Measurements from ENCODE around the gene SRP72. TPM values are rescaled to one million over a fixed set of nuclear protein-coding genes. Genes with fewer than 3 reads are reported as not detected.

Gene SRP72
- total RNA-seq, 2 donors from 2014 or later: 39.4 to 75.8 TPM

DNA sequence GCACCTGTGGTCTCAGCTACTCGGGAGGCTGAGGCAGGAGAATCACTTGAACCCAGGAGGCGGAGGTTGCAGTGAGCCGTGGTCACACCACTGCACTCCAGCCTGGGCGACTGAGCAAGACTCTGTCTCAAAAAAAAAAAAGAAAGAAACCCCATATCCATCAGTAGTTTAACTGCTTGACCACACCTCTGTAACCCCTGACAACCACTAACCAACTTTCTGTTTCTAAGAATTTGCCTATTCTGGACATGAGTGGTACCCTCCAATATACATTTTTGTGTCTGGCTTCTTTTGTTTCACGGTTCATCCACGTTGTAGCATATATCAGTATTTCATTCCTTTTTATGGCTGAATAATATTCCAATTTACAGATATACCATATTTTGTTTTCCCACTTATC is 41.1 kb upstream of the SRP72 start:
- ATAC-seq: no peak
- Histone ChIP-seq H3K4me3 (no peak overlapping the region), H3K4me1 (peaks cover 7% of the 10 kb centered on the region), H3K27me3 (no peaks in the 10 kb centered on the region), H3K9me3 (no peaks in the 10 kb centered on the region), H3K36me3 (replicated peaks in 1 of 2; ENCODE audit: insufficient read depth in 1 of 2, low read depth in 2 of 2) (no peaks in the 10 kb centered on the region), H3K27ac (no peak overlapping the region)
- no peak for DNase-seq
- TF ChIP-seq, protein P1, sequence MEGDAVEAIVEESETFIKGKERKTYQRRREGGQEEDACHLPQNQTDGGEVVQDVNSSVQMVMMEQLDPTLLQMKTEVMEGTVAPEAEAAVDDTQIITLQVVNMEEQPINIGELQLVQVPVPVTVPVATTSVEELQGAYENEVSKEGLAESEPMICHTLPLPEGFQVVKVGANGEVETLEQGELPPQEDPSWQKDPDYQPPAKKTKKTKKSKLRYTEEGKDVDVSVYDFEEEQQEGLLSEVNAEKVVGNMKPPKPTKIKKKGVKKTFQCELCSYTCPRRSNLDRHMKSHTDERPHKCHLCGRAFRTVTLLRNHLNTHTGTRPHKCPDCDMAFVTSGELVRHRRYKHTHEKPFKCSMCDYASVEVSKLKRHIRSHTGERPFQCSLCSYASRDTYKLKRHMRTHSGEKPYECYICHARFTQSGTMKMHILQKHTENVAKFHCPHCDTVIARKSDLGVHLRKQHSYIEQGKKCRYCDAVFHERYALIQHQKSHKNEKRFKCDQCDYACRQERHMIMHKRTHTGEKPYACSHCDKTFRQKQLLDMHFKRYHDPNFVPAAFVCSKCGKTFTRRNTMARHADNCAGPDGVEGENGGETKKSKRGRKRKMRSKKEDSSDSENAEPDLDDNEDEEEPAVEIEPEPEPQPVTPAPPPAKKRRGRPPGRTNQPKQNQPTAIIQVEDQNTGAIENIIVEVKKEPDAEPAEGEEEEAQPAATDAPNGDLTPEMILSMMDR (IDR thresholded peaks at IDR 0.05): no peak
- no peak for TF ChIP-seq POLR2A (IDR thresholded peaks at IDR 0.05)
- intact Hi-C loops (cut with DNase I): no loop called here
- 93 to 96% methylated on average over 6 of the region's 6 CpGs for WGBS, 2 donors

DNA sequence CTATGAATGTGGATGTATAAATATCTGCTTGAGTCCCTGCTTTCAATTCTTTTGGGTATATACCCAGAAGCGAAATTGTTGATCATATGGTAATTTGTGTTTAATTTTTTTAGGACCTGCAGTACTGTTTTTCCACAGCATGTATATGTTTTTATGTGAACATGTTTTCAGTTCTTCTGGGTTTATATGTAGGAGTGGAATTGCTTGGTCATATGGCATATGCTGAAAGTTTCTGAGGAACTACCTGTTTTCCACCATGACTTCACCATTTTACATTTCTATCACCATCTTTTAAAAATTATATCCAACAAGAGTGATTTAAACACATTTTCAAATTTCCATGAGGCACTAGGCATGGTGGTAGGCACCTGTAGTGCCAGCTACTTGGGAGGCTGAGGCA is 40.2 kb upstream of the SRP72 start:
- no peak for DNase-seq
- Histone ChIP-seq H3K27ac (no peak overlapping the region), H3K9me3 (no peaks in the 10 kb centered on the region), H3K36me3 (replicated peaks in 1 of 2; ENCODE audit: insufficient read depth in 1 of 2, low read depth in 2 of 2) (no peaks in the 10 kb centered on the region), H3K4me1 (peaks cover 7% of the 10 kb centered on the region), H3K4me3 (no peak overlapping the region), H3K27me3 (no peaks in the 10 kb centered on the region)
- WGBS, 2 donors: 96 to 97% methylated on average over 1 of the region's 1 CpG
- no peak for ATAC-seq
- intact Hi-C loops (cut with DNase I): no loop called here
- no peak for TF ChIP-seq POLR2A (IDR thresholded peaks at IDR 0.05)
- TF ChIP-seq, protein P1 (IDR thresholded peaks at IDR 0.05): no peak

DNA sequence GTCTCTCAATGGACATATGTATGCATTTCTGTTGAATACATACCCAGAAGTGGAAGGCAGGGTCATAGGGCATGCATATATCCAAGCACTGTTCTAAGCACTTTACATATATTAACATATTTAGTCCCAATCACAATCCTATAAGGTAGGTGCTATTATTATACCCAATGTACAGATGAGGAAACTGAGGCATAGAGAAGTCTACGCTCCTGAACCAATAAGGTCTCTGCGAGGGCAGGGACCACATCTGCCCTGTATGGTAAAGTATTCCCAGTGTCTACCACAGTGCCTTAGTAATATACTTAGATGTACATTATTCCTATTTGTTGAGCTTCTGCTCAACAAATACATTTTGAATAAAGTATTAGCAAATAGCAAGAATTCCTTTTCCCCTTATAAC is 37.2 kb upstream of the SRP72 start:
- Histone ChIP-seq H3K9me3 (no peaks in the 10 kb centered on the region), H3K27ac (no peak overlapping the region), H3K4me3 (no peak overlapping the region), H3K36me3 (replicated peaks in 1 of 2; ENCODE audit: insufficient read depth in 1 of 2, low read depth in 2 of 2) (no peaks in the 10 kb centered on the region), H3K4me1 (peaks cover 22% of the 10 kb centered on the region), H3K27me3 (no peaks in the 10 kb centered on the region)
- DNase-seq (no peak), ATAC-seq (no peak)
- TF ChIP-seq, protein P1 (IDR thresholded peaks at IDR 0.05): no peak
- no peak for TF ChIP-seq POLR2A (IDR thresholded peaks at IDR 0.05)
- 87 to 95% methylated on average over 2 of the region's 2 CpGs for WGBS, 2 donors
- intact Hi-C loops (cut with DNase I): no loop called here

DNA sequence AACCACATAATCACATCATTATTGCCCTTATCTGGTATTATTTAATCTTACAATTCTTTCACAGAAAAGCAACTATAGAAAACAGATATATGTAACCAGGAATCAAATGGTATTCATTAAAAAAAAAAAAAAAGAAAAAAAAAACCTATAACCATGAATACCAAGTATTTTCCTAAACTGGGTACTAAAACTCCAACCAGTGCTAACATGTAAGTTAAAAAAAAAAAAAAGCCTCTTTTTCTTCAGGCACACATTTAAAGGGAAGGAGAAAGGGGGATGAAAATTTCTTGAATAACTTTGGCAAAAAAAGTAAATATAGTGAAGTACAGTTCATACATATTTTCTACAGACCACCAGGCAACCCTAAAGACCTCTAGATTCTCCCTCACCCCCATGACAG is 34.1 kb upstream of the SRP72 start:
- H3K27me3 ChIP-seq: no peaks in the 10 kb centered on the region
- no peak for TF ChIP-seq POLR2A (IDR thresholded peaks at IDR 0.05)
- TF ChIP-seq, protein P1 (IDR thresholded peaks at IDR 0.05): no peak
- DNase-seq (no peak), ATAC-seq (no peak)
- no peak overlapping the region for H3K4me3 ChIP-seq
- no peak overlapping the region for H3K27ac ChIP-seq
- no peaks in the 10 kb centered on the region for H3K9me3 ChIP-seq
- peaks cover 31% of the 10 kb centered on the region for H3K4me1 ChIP-seq
- intact Hi-C loops (cut with DNase I): no loop called here
- no peaks in the 10 kb centered on the region for H3K36me3 ChIP-seq (replicated peaks in 1 of 2; ENCODE audit: insufficient read depth in 1 of 2, low read depth in 2 of 2)

DNA sequence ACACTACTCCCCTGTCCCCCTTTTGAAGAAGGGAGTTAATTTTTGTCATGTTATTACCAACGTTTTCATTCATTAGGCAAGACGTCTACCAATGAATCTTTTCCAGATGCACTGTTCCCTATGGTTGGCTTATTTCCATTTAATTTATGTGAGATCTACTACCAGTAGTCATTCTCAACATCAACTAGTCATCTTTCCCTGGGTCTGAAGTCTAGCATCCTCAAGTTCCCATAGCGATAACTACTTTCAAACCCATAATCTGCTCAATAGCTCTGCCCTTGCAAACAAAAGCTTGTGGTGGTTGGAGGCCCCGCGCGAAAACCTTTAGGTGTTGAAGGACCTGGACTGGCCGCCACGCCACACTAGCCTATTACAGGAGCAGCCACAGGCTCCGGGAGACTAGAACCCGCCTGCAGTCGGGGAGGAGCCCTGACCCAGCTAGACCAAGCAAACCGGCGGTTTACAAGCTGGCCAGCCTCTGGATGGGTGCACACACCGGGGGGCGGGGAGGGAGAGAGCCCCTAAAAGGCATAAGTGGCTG is 32.7 kb upstream of the SRP72 start:
- intact Hi-C loops (cut with DNase I): no loop called here
- Histone ChIP-seq H3K36me3 (replicated peaks in 1 of 2; ENCODE audit: insufficient read depth in 1 of 2, low read depth in 2 of 2) (no peaks in the 10 kb centered on the region), H3K9me3 (no peaks in the 10 kb centered on the region), H3K27me3 (no peaks in the 10 kb centered on the region), H3K4me1 (peaks cover 24% of the 10 kb centered on the region), H3K4me3 (peak overlapping the region; percentile 33 to 45), H3K27ac (peak overlapping the region; percentile 84 to 94 (median 88))
- no peak for TF ChIP-seq POLR2A (IDR thresholded peaks at IDR 0.05)
- TF ChIP-seq, protein P1 (IDR thresholded peaks at IDR 0.05): no peak
- 2 to 4% methylated on average over 5 to 15 of the region's 15 CpGs for WGBS, 2 donors
- ATAC-seq (no peak), DNase-seq (peak; percentile 54 to 61 (median 54))

All from body of pancreas (tissue), 4 donors.